ENCODE measurements around the gene S1PR4. TPM values are rescaled to one million over a fixed set of nuclear protein-coding genes. Genes with fewer than 3 reads are reported as not detected.
A peak's percentile ranks its signal among the peaks of the same experiment; 100 is the strongest.

The S1PR4 gene
- total and polyA plus RNA-seq, 9 of the 15 experiments (the other 6 are each of a cell fraction or from before 2014, with no cell fraction given): 0.27 TPM; not detected in 8

DNA sequence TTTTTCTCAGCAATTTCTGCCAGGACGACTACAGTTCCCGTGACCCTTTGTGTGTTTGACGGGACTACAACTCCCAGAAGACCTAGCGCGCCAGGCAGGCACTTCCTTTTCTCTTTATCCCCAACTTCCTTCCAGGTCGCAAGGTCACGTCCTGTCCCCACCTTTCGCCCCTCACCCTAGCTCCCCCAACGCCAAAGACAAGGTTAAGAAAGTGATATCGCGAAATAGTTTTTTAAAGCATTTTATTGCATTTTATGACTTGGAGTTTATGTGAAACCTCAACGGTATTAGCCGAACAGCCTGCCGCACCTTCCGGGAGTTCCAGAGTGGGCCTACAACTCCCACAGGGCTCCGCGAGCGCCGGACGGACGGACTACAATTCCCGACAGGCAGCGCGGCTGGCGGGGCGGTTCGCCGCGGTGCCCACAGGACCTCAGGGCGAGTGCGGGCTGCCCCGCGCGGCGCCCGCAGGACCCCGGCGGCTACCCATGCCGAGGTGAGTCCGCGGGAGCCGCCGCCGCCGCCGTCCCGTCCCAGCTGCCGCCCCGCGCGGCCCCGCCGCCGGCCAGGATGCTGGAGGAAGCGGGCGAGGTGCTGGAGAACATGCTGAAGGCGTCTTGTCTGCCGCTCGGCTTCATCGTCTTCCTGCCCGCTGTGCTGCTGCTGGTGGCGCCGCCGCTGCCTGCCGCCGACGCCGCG is 7.0 kb downstream of the S1PR4 start, which contains the start of gene NCLN (continued):
- TF ChIP-seq, protein P1, sequence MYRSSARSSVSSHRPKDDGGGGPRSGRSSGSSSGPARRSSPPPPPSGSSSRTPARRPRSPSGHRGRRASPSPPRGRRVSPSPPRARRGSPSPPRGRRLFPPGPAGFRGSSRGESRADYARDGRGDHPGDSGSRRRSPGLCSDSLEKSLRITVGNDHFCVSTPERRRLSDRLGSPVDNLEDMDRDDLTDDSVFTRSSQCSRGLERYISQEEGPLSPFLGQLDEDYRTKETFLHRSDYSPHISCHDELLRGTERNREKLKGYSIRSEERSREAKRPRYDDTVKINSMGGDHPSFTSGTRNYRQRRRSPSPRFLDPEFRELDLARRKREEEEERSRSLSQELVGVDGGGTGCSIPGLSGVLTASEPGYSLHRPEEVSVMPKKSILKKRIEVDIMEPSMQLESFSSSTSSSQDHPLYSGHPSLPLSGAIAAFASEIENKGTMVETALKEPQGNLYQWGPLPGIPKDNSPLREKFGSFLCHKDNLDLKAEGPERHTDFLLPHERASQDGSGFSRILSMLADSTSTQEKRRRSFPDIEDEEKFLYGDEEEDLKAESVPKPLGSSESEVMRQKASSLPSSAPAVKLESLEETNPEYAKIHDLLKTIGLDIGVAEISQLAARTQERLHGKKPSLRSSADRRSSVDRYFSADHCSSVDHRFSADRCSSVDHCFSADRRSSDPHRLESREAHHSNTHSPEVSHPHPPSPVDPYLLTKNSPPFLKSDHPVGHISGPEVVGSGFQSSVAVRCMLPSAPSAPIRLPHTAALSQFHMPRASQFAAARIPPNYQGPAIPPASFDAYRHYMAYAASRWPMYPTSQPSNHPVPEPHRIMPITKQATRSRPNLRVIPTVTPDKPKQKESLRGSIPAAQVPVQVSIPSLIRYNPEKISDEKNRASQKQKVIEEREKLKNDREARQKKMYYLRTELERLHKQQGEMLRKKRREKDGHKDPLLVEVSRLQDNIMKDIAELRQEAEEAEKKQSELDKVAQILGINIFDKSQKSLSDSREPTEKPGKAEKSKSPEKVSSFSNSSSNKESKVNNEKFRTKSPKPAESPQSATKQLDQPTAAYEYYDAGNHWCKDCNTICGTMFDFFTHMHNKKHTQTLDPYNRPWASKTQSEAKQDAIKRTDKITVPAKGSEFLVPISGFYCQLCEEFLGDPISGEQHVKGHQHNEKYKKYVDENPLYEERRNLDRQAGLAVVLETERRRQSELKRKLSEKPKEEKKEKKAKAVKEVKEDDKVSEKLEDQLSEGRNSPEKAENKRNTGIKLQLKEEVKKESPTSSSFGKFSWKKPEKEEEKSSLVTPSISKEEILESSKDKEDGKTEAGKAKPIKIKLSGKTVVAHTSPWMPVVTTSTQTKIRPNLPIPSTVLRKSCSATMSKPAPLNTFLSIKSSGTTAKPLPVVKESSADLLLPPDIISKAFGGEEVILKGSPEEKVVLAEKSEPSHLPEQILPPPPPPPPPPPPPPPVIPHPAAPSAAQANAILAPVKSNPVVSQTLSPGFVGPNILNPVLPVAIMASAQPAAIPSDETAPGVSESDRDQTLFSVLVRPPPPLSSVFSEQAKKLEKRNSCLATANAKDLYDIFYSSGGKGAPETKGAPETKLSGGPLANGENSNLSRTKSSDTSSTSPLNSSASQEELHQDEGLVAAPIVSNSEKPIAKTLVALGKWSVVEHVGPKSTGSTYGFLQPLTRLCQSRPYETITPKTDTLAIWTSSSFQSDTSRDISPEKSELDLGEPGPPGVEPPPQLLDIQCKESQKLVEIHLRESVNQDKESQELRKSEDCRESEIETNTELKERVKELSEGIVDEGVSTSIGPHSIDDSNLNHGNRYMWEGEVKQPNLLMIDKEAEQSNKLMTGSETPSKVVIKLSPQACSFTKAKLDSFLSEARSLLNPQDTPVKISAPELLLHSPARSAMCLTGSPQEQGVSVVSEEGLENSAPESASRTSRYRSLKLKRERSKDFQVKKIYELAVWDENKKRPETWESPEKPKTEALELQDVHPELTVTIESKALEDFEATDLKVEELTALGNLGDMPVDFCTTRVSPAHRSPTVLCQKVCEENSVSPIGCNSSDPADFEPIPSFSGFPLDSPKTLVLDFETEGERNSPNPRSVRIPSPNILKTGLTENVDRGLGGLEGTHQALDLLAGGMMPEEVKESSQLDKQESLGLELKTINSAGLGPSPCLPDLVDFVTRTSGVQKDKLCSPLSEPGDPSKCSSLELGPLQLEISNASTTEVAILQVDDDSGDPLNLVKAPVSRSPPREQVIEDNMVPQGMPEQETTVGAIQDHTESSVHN (IDR thresholded peaks at IDR 0.05; ENCODE audit: borderline replicate concordance in 1 of 2, low read depth in 1 of 2): no peak
- 0 out of 2 replicates have a peak, but pooled peaks have one; percentile 40 for TF ChIP-seq ZNF24 (IDR thresholded peaks at IDR 0.05)
- TF ChIP-seq ZNF239 (CRISPR knock-in tag; IDR thresholded peaks at IDR 0.05): no peak
- no peak for TF ChIP-seq NFXL1 (CRISPR knock-in tag; IDR thresholded peaks at IDR 0.05)
- no peak for TF ChIP-seq ZNF75A (CRISPR knock-in tag; IDR thresholded peaks at IDR 0.05)
- peak; percentile 82 for TF ChIP-seq NFE2 (IDR thresholded peaks at IDR 0.05; ENCODE audit: low read depth)
- TF ChIP-seq YBX1 (IDR thresholded peaks at IDR 0.05): no peak
- TF ChIP-seq CBX2 (IDR thresholded peaks at IDR 0.05; ENCODE audit: insufficient read depth, low read length, poor library complexity, severe bottlenecking): no peak
- no peak for TF ChIP-seq RAD21 (CRISPR knock-in tag; conservative IDR thresholded peaks at IDR 0.05 in 1 of 2, IDR thresholded peaks at IDR 0.05 in 1 of 2)
- TF ChIP-seq, protein P2, sequence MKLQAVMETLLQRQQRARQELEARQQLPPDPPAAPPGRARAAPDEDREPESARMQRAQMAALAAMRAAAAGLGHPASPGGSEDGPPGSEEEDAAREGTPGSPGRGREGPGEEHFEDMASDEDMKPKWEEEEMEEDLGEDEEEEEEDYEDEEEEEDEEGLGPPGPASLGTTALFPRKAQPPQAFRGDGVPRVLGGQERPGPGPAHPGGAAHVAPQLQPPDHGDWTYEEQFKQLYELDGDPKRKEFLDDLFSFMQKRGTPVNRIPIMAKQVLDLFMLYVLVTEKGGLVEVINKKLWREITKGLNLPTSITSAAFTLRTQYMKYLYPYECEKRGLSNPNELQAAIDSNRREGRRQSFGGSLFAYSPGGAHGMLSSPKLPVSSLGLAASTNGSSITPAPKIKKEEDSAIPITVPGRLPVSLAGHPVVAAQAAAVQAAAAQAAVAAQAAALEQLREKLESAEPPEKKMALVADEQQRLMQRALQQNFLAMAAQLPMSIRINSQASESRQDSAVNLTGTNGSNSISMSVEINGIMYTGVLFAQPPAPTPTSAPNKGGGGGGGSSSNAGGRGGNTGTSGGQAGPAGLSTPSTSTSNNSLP (IDR thresholded peaks at IDR 0.05; ENCODE audit: borderline replicate concordance, low read depth, low read length): no peak
- TF ChIP-seq MTF1 (CRISPR knock-in tag; IDR thresholded peaks at IDR 0.05; ENCODE audit: borderline replicate concordance): no peak
- TF ChIP-seq HDGF (IDR thresholded peaks at IDR 0.05): no peak
- no peak for TF ChIP-seq PURB (CRISPR knock-in tag; IDR thresholded peaks at IDR 0.05; ENCODE audit: low read depth)
- TF ChIP-seq, protein P3, sequence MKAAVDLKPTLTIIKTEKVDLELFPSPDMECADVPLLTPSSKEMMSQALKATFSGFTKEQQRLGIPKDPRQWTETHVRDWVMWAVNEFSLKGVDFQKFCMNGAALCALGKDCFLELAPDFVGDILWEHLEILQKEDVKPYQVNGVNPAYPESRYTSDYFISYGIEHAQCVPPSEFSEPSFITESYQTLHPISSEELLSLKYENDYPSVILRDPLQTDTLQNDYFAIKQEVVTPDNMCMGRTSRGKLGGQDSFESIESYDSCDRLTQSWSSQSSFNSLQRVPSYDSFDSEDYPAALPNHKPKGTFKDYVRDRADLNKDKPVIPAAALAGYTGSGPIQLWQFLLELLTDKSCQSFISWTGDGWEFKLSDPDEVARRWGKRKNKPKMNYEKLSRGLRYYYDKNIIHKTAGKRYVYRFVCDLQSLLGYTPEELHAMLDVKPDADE (conservative IDR thresholded peaks at IDR 0.05; ENCODE audit: control insufficient read depth, low read depth, low read length): peak; percentile 86; the same call in 1 of the 2 replicates
- TF ChIP-seq, protein P4, sequence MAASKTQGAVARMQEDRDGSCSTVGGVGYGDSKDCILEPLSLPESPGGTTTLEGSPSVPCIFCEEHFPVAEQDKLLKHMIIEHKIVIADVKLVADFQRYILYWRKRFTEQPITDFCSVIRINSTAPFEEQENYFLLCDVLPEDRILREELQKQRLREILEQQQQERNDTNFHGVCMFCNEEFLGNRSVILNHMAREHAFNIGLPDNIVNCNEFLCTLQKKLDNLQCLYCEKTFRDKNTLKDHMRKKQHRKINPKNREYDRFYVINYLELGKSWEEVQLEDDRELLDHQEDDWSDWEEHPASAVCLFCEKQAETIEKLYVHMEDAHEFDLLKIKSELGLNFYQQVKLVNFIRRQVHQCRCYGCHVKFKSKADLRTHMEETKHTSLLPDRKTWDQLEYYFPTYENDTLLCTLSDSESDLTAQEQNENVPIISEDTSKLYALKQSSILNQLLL (CRISPR knock-in tag; IDR thresholded peaks at IDR 0.05; ENCODE audit: borderline replicate concordance): no peak

Data from K562 (cell line).